ENCODE data around the gene NFYC. TPM values are rescaled to one million over a fixed set of nuclear protein-coding genes. Genes with fewer than 3 reads are reported as not detected.

Gene NFYC
- total RNA-seq, 2 experiments from 2014 or later: 52.6 to 61.7 TPM

Small RNA genes lying within 50 kb of the gene (microRNA-seq; reads per million reads assigned to microRNA genes)
- gene MIR30C1 (ENCODE audit: borderline microRNAs expressed, borderline number of aligned reads, borderline replicate concordance) (77.8 reads per million, percentile 62 among the genes with 10 or more reads in this experiment), gene MIR30E (ENCODE audit: borderline microRNAs expressed, borderline number of aligned reads, borderline replicate concordance) (8,780 reads per million, percentile 96 among the genes with 10 or more reads in this experiment)

Other genes starting within 250 kb of the NFYC start
- gene ZFP69B, start 241.2 kb upstream of the NFYC start, total RNA-seq: 1 to 10 TPM; 4.8 to 5.7 TPM
- 1 to 10 TPM; 3.9 to 4.5 TPM for gene ZFP69, start 214.4 kb upstream of the NFYC start, total RNA-seq
- gene EXO5, start 182.9 kb upstream of the NFYC start, total RNA-seq: 10 to 100 TPM in 1 of 2 experiments, 1 to 10 TPM in 1; 9.7 to 11.7 TPM
- 1 to 10 TPM; 4.8 to 5.9 TPM for gene ZNF684, start 160.1 kb upstream of the NFYC start, total RNA-seq
- 1 to 10 TPM; 3.7 to 4.0 TPM for gene RIMS3, start 26.0 kb upstream of the NFYC start, total RNA-seq
- gene KCNQ4, start 92.1 kb downstream of the NFYC start, total RNA-seq: under 1 TPM; 0.45 to 0.53 TPM
- 1 to 10 TPM; 1.9 to 2.1 TPM for gene CITED4, start 170.7 kb downstream of the NFYC start, total RNA-seq

Data from activated CD4-positive, alpha-beta memory T cell treated with anti-CD3 and anti-CD28 coated beads for 36 hours (primary cell).